Skin epidermis (tissue), 12 donors: Measurements from ENCODE around the gene TPRG1.

Source experiments
- H3K27ac ChIP-seq, 21 experiments: fragments of 200-600 bp; sonication (generic) in 11 of 21; one replicate each; pipeline ENCODE4 v1.5.0; 2020; ENCODE audit warnings: mild to moderate bottlenecking in 3 of 21, inconsistent platforms in 2 of 21, moderate library complexity in 2 of 21
- H3K4me3 ChIP-seq, 7 experiments: fragments of 200-600 bp; sonication (generic) in 2 of 7; one replicate each; pipeline ENCODE4 v1.5.0; 2020; ENCODE audit warnings: inconsistent platforms in 2 of 7, mild to moderate bottlenecking in 2 of 7, moderate library complexity in 1 of 7

The TPRG1 gene

DNA sequence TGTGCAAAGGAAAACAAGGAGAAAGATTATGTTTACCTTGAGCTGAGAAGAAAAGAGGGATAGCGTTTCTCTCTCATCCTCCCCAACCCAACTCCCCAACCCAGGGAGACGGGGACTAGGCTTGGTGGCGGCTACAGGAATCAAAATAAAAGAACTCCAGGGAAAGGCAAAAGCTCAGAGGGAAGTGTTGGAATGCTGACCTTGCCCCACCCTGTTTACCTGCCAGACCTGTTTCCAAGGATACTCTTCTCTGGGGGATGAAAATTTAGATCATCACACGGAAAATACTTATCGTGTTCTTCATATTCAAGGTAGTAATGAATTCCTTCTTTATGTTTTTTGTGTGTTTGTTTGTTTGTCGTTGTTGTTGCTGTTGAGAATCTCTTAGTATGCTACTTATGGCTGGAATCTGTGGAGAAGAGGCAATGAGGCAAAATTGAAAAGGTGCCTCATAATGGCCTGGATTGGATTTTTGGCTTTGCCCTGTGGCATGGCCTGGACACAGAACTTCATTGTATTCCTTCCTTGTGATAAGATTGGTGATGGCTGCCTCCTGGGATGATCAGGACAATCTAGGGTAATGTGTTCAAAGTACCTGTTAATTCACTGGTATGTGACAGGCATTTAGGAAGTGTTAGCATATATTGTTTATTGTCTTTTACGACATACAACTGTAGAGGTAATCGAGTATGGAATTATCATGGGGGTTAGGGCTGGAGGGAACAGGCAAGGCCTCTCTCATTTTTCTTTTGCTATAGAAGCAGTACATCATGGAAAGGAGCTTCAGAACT is 11.1 kb upstream of the TPRG1 start:
- Histone ChIP-seq H3K4me3 (no peak overlapping the region), H3K27ac (peak overlapping the region in 2 of 21 experiments; percentile 21 to 54)

DNA sequence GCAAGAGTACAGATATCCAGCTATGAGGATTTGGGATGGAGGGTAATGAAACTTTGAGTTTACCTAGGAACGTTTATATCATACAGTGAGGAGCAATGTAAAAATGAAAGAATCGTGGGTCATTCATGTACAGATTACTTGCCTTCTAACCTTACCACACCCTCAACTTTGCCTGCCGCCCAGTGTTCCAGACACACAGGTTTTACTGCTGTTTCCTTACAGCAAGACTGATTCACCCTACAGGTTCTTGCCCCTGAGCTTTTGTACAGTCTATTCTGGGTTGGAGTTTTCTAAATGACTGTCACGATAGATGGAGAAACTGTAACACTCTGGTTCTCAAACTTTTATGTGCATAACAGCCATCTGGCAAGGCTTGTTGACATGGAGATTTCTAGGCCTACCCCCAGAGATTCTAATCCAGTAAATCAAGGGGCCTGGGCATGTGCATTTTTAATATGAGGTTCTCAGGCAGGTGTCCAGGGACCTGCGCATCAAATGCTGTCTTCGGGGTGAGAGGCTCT is 6.6 kb upstream of the TPRG1 start:
- H3K4me3 ChIP-seq = no peak overlapping the region
- peak overlapping the region in 16 of 21 experiments; percentile 38 to 84 (median 74) for H3K27ac ChIP-seq

DNA sequence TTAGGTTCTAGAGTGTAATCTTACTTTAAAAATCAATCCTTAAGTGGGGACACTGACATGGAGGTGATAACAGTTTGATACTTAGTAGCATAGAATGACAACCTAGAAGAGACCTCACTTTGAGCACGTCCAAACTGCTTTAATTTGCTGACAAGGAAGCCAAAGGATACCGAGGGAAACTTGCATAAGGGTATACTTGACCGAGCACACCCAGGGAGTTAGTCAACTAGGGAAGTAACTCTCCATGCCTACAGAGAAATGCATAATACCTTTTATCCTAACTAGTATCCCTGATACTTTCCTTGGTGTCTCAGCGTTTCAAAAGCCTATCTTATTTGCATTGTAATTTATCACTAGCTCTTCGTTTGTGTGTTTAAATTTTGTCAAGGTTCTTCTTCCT is 5.5 kb upstream of the TPRG1 start:
- Histone ChIP-seq H3K4me3 (no peak overlapping the region), H3K27ac (peak overlapping the region in 17 of 21 experiments; percentile 19 to 84 (median 74))

- peak overlapping the region in 19 of 21 experiments; percentile 1 to 84 (median 74) for H3K27ac ChIP-seq
- H3K4me3 ChIP-seq = no peak overlapping the region
Observed at GRCh38 chr3:189167027-189167766, 4.6 kb upstream of the TPRG1 start.

- Histone ChIP-seq H3K4me3 (no peak overlapping the region), H3K27ac (no peak overlapping the region)
Observed at GRCh38 chr3:189168711-189169110, 3.1 kb upstream of the TPRG1 start.

GRCh38 chr3:189169728-189170127 is 2.0 kb upstream of the TPRG1 start:
- no peak overlapping the region for H3K4me3 ChIP-seq
- H3K27ac ChIP-seq = no peak overlapping the region

- H3K27ac ChIP-seq = no peak overlapping the region
- no peak overlapping the region for H3K4me3 ChIP-seq
Observed at GRCh38 chr3:189170559-189170958, 1.2 kb upstream of the TPRG1 start.

GRCh38 chr3:189172668-189173419 is 1.1 kb downstream of the TPRG1 start:
- H3K4me3 ChIP-seq = no peak overlapping the region
- H3K27ac ChIP-seq = peak overlapping the region in 3 of 21 experiments; percentile 1 to 51 (median 49)

GRCh38 chr3:189184566-189184965 is 12.8 kb downstream of the TPRG1 start:
- Histone ChIP-seq H3K27ac (no peak overlapping the region), H3K4me3 (no peak overlapping the region)

DNA sequence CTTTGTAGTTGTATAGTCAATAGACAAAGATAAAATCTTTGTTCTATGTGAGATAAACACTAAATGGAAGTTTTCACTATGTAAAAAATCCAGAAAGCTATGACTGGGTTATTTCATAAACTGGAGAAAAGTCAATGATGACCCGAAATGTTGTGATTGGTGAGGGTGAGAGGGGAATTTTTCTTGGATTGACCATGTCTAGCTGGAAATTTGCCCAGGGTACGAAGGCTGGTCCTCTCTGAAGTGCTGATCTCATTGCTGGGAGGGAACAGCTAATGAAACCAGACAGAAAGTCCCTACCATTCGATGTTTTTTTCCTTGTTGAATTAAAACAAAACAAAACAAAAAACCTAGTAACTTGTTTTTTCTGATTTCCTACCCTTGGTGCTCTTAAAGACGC is 14.3 kb downstream of the TPRG1 start:
- Histone ChIP-seq H3K27ac (peak overlapping the region in 1 of 21 experiments; percentile 18), H3K4me3 (no peak overlapping the region)

DNA sequence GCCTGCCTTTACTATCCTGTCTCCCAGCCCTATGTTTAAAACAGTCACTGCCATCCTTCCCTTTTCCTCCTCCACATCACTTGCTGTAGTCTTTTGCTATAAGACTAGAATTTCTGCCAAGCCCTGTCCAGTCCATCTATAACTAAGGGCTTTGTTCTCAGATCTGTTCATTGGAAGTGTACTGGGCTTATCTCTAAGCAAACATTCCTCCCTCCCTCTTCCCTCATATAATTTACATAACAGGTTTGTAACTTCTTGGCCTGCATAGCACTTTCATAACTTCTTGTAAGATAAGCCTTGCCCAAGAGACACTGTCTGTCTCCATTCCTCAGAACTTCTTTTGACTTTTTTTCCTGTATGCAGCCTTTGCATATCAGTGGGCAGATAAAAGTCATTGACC is 16.7 kb downstream of the TPRG1 start:
- peak overlapping the region in 2 of 21 experiments; percentile 34 to 64 for H3K27ac ChIP-seq
- H3K4me3 ChIP-seq = no peak overlapping the region

DNA sequence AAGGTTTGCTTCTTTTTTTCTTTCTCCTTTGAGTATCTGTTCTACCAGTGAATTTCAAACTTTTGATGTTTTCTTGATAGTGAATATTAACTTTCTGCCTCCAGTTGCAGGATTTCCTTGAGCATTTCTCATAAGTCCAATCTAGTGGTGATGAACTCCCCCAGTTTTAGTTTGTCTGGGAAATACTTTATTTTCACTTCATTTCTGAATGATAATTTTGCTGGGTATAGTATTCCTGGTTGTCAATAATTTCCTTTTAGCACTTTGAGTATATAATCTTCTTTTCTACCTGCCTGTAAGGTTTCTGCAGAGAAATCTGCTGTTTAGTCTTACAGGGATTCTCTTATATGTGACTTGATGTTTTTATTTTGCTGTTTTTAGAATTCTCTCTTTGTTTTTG is 21.0 kb downstream of the TPRG1 start:
- H3K4me3 ChIP-seq = no peak overlapping the region

DNA sequence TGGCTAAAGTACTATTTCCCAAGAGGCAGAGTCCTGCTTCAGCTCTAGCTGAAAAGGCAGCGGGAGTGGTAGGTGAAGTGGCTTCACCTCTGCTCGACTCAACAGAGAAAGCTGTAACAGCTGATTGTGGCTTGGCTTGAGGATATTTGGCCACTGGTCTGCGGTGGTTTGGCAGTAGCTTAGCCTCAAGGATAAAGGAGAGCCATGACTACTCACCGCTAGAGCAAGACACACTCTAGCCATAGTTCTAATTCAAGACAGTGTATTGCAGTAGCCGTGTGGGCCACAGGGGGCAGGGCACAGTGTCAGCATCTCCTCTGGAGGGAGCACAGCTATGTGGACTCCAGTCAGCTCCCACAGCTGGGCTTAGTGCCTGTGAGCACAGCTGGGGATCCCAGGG is 23.5 kb downstream of the TPRG1 start:
- no peak overlapping the region for H3K27ac ChIP-seq
- no peak overlapping the region for H3K4me3 ChIP-seq

More for the DNA sequence above, 21.0 kb downstream of the TPRG1 start:
- H3K27ac ChIP-seq = no peak overlapping the region

DNA sequence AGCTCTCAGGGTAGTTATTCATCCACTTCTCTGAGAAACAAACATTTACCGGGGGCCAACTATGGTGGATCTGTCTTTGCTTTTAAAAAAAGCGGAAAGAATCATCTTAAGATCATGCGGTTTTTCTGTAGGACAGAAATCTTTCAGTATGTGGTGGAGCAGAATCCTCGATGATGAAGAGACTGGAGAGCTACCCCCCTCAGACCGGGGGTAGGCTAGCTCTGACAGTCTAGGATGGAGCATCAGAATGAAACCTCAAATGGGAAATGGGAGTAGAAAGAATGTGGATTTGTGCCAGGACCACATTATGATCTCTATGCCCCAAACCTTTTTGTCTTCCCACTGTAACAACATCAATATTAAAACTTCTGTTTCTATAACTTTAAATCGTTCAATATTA is 30.3 kb downstream of the TPRG1 start:
- H3K27ac ChIP-seq = no peak overlapping the region
- H3K4me3 ChIP-seq = no peak overlapping the region

GRCh38 chr3:189202583-189202982 is 30.8 kb downstream of the TPRG1 start:
- Histone ChIP-seq H3K4me3 (no peak overlapping the region), H3K27ac (no peak overlapping the region)

DNA sequence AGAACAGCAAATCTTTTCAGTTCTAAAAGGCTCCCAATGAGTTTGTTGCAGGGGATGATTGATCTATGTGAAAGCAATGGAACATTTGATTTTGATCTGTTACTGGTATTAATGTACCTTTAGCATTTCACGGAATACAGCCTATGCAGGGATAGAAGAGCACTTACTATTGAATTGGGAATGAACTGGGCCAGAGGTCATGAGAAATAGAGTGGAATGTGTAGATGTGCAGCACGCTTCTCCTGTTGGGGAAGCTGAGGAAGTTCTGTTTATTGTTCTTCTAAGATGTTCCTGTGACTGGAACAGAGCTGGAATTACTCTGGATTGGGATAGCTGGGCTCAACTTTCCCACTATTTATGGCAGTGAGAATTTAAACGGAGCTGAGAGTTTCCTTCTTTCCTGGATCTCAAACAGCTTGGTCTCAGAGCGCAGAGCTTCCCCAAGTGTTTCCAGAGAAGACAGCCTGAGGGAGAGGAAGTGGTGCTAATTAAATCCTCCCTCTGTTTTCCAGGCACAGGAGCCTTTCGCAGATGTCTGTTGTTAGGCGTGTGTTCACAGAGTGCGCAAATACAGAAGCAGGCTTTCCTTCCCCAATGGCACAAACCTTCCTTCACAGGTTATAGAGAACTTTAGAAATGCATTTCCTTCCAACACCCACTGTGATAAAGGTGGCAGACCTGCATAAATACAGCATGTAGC is 32.5 kb downstream of the TPRG1 start:
- H3K27ac ChIP-seq = no peak overlapping the region
- no peak overlapping the region for H3K4me3 ChIP-seq

GRCh38 chr3:189204937-189205336 is 33.2 kb downstream of the TPRG1 start:
- no peak overlapping the region for H3K4me3 ChIP-seq
- no peak overlapping the region for H3K27ac ChIP-seq

DNA sequence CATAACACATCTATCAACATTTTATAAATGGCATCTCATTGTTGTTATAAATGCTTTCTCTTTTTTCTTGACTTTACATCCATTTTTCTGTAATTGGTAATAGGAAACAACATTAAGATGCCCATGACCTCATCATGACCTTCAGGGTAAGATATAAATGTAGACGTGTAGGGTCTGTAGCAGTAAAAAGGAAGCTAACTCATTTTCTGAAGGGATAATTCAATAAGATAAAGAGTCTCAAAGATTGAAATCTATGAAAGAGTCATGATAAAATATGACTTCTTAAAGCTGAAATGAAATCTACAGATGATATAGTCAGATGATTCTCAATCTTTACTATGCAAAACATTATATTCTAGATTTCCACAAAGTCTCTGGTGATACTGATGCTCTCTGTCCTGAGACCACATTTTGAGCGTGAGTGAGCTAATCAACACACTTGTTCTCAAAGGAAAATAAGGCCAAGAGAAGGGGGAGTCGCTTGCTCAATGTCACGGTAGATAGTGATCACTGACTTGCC is 38.5 kb downstream of the TPRG1 start:
- Histone ChIP-seq H3K4me3 (no peak overlapping the region), H3K27ac (no peak overlapping the region)

- Histone ChIP-seq H3K4me3 (no peak overlapping the region), H3K27ac (no peak overlapping the region)
Observed at GRCh38 chr3:189212681-189213080, 40.9 kb downstream of the TPRG1 start.
